Measurements from ENCODE around the gene MAPT.
"Not testable (repeated sequence)": the region's sequence is repeated elsewhere in the genome, so short reads cannot be mapped to it uniquely, and the experiment has no call there.

MAPT gene

GRCh38 chr17:46009681-46010596 is 115.6 kb downstream of the MAPT start:
- DNase-seq (ENCODE audit: low read depth in 2 of 2) = no peak

GRCh38 chr17:46010597-46011186 is 116.3 kb downstream of the MAPT start:
- DNase-seq (ENCODE audit: low read depth in 2 of 2) = no peak

GRCh38 chr17:46011711-46012505 is 117.6 kb downstream of the MAPT start:
- no peak for DNase-seq (ENCODE audit: low read depth in 2 of 2)

- DNase-seq (ENCODE audit: low read depth in 2 of 2) = no peak
These were observed 118.2 kb downstream of the MAPT start for GRCh38 chr17:46012506-46013079.

GRCh38 chr17:46013127-46013501 is 118.8 kb downstream of the MAPT start:
- no peak for DNase-seq (ENCODE audit: low read depth in 2 of 2)

GRCh38 chr17:46013502-46014165 is 119.3 kb downstream of the MAPT start:
- no peak for DNase-seq (ENCODE audit: low read depth in 2 of 2)

- DNase-seq (ENCODE audit: low read depth in 2 of 2) = not testable (repeated sequence)
These were observed 125.1 kb downstream of the MAPT start for GRCh38 chr17:46019408-46019925.

GRCh38 chr17:46020023-46020761 is 125.8 kb downstream of the MAPT start:
- DNase-seq (ENCODE audit: low read depth in 2 of 2) = peak in 1 of 2 donors; percentile 33

- no peak for DNase-seq (ENCODE audit: low read depth in 2 of 2)
These were observed 126.6 kb downstream of the MAPT start for GRCh38 chr17:46020998-46021397.

- DNase-seq (ENCODE audit: low read depth in 2 of 2) = not testable (repeated sequence)
These were observed 129.0 kb downstream of the MAPT start for GRCh38 chr17:46023366-46023765.

- no peak for DNase-seq (ENCODE audit: low read depth in 2 of 2)
These were observed 129.5 kb downstream of the MAPT start for GRCh38 chr17:46023783-46024388.

- DNase-seq (ENCODE audit: low read depth in 2 of 2) = no peak
These were observed 130.2 kb downstream of the MAPT start for GRCh38 chr17:46024590-46024989.

- DNase-seq (ENCODE audit: low read depth in 2 of 2) = no peak
These were observed 130.7 kb downstream of the MAPT start for GRCh38 chr17:46025060-46025459.

- DNase-seq (ENCODE audit: low read depth in 2 of 2) = no peak
These were observed 131.3 kb downstream of the MAPT start for GRCh38 chr17:46025510-46026165.

GRCh38 chr17:46026166-46027047 is 132.1 kb downstream of the MAPT start:
- no peak for DNase-seq (ENCODE audit: low read depth in 2 of 2)

GRCh38 chr17:46027048-46027975 is 133.0 kb downstream of the MAPT start:
- no peak for DNase-seq (ENCODE audit: low read depth in 2 of 2)

- DNase-seq (ENCODE audit: low read depth in 2 of 2) = no peak
These were observed 133.6 kb downstream of the MAPT start for GRCh38 chr17:46027976-46028325.

GRCh38 chr17:46028374-46028773 is 134.0 kb downstream of the MAPT start:
- DNase-seq (ENCODE audit: low read depth in 2 of 2) = no peak

Measured in stimulated activated CD4-positive, alpha-beta T cell treated with anti-CD3 and anti-CD28 coated beads, Interleukin-15, amount 100 ng/mL, for 48 hours (primary cell).